NCI-H1694 treated with DMSO at 0.1 percent for 48 hours (cell line): ENCODE measurements around the gene LZTFL1.

Experiments
- DNase-seq: peaks from one replicate; lab custom pipeline; 2025; lab: John Stamatoyannopoulos, UW

The LZTFL1 gene

GRCh38 chr3:45785605-45786150 is 56.2 kb downstream of the LZTFL1 start:
- no peak for DNase-seq

GRCh38 chr3:45783667-45784066 is 58.3 kb downstream of the LZTFL1 start:
- no peak for DNase-seq

- no peak for DNase-seq
Observed at GRCh38 chr3:45782381-45782780, 59.5 kb downstream of the LZTFL1 start.

- no peak for DNase-seq
Observed at GRCh38 chr3:45781841-45782240, 60.1 kb downstream of the LZTFL1 start.

- no peak for DNase-seq
Observed at GRCh38 chr3:45781271-45781670, 60.6 kb downstream of the LZTFL1 start.

- DNase-seq = no peak
Observed at GRCh38 chr3:45779746-45780735, 61.9 kb downstream of the LZTFL1 start.

- DNase-seq = no peak
Observed at GRCh38 chr3:45778761-45779201, 63.1 kb downstream of the LZTFL1 start.

GRCh38 chr3:45777746-45778386 is 64.1 kb downstream of the LZTFL1 start:
- DNase-seq = no peak

- DNase-seq = no peak
Observed at GRCh38 chr3:45777111-45777745, 64.7 kb downstream of the LZTFL1 start.

GRCh38 chr3:45776611-45777010 is 65.3 kb downstream of the LZTFL1 start:
- DNase-seq = no peak

GRCh38 chr3:45776301-45776595 is 65.7 kb downstream of the LZTFL1 start:
- DNase-seq = no peak

- no peak for DNase-seq
Observed at GRCh38 chr3:45775571-45776300, 66.2 kb downstream of the LZTFL1 start.

- DNase-seq = no peak
Observed at GRCh38 chr3:45774581-45775521, 67.1 kb downstream of the LZTFL1 start.

GRCh38 chr3:45773714-45774449 is 68.0 kb downstream of the LZTFL1 start:
- DNase-seq = no peak
